OCI-LY1 (cell line): ENCODE results near the gene RPL32.

ENCODE experiments used
- H2AFZ ChIP-seq: fragments of 200-600 bp; sonication (generic), shearing (Covaris generic); 2 replicates; pipeline ENCODE4 v1.6.0; 2014; ENCODE audit warnings: antibody characterized with exemption, mild to moderate bottlenecking, low read length
- H3F3A ChIP-seq: fragments of 200-600 bp; sonication (generic), shearing (Covaris generic); 2 replicates; pipeline ENCODE4 v1.6.0; 2014; ENCODE audit warnings: mild to moderate bottlenecking, antibody characterized with exemption, low read length, moderate library complexity; ENCODE audit not compliant: insufficient read depth
- H3K27ac ChIP-seq: fragments of 200-600 bp; sonication (generic); 2 replicates; pipeline ENCODE4 v1.5.1; 2014; ENCODE audit warnings: low read length, mixed run types, mild to moderate bottlenecking, low read depth; ENCODE audit not compliant: poor library complexity, severe bottlenecking
- H3K27me3 ChIP-seq: fragments of 200-600 bp; sonication (generic); 2 replicates; pipeline ENCODE4 v1.6.0; 2014; ENCODE audit warnings: antibody characterized with exemption, mild to moderate bottlenecking, low read length, moderate library complexity; ENCODE audit not compliant: insufficient read depth
- H3K36me3 ChIP-seq: fragments of 200-600 bp; sonication (generic); 2 replicates; pipeline ENCODE4 v1.6.1; 2014; ENCODE audit warnings: mild to moderate bottlenecking, antibody characterized with exemption, low read length, moderate library complexity, mixed read lengths; ENCODE audit not compliant: insufficient read depth
- H3K4me1 ChIP-seq: fragments of 200-600 bp; sonication (generic); 2 replicates; pipeline ENCODE4 v1.5.1; 2014; ENCODE audit warnings: mild to moderate bottlenecking, low read length, moderate library complexity; ENCODE audit not compliant: insufficient read depth, severe bottlenecking
- H3K4me2 ChIP-seq: fragments of 200-600 bp; sonication (generic), shearing (Covaris generic); 2 replicates; pipeline ENCODE4 v1.6.1; 2014; ENCODE audit warnings: low read length
- H3K4me3 ChIP-seq: fragments of 200-600 bp; sonication (generic); 2 replicates; pipeline ENCODE4 v1.5.1; 2014; ENCODE audit warnings: low read length, low read depth, mild to moderate bottlenecking, mixed read lengths; ENCODE audit not compliant: poor library complexity, severe bottlenecking
- H3K79me2 ChIP-seq: fragments of 200-600 bp; shearing (Covaris generic); 2 replicates; pipeline ENCODE4 v1.6.1; 2016; ENCODE audit warnings: mixed run types, low read length, mixed read lengths; ENCODE audit not compliant: insufficient read depth
- H3K9ac ChIP-seq: fragments of 200-600 bp; sonication (generic), shearing (Covaris generic); 2 replicates; pipeline ENCODE4 v1.6.1; 2014; ENCODE audit warnings: mild to moderate bottlenecking, low read length, mixed read lengths
- H3K9me2 ChIP-seq: fragments of 200-600 bp; sonication (generic), shearing (Covaris generic); 2 replicates; pipeline ENCODE4 v1.6.1; 2014; ENCODE audit warnings: low read depth, mild to moderate bottlenecking, low read length, mixed read lengths
- H3K9me3 ChIP-seq: fragments of 200-600 bp; shearing (Covaris generic); 2 replicates; pipeline ENCODE4 v1.6.1; 2014; ENCODE audit warnings: low read length, mixed read lengths
- H4K20me1 ChIP-seq: fragments of 200-600 bp; sonication (generic), shearing (Covaris generic); 2 replicates; pipeline ENCODE4 v1.6.0; 2016; ENCODE audit warnings: mild to moderate bottlenecking, low read length; ENCODE audit not compliant: insufficient read depth
- EZH2 ChIP-seq: fragments of 200-600 bp; sonication (generic), shearing (Covaris generic); IDR thresholded peaks from 2 replicates; pipeline ENCODE4 v1.8.0; 2017; ENCODE audit warnings: borderline replicate concordance, mixed run types, mild to moderate bottlenecking, antibody characterized with exemption, low read length, moderate library complexity, mixed read lengths
- TF ChIP-seq, protein P1 (sequence below): fragments of 200-600 bp; sonication (generic), shearing (Covaris generic); IDR thresholded peaks from 2 replicates; pipeline ENCODE4 v1.5.1; 2017; ENCODE audit warnings: mild to moderate bottlenecking, antibody characterized with exemption, low read length, moderate library complexity, mixed read lengths

Gene RPL32

DNA sequence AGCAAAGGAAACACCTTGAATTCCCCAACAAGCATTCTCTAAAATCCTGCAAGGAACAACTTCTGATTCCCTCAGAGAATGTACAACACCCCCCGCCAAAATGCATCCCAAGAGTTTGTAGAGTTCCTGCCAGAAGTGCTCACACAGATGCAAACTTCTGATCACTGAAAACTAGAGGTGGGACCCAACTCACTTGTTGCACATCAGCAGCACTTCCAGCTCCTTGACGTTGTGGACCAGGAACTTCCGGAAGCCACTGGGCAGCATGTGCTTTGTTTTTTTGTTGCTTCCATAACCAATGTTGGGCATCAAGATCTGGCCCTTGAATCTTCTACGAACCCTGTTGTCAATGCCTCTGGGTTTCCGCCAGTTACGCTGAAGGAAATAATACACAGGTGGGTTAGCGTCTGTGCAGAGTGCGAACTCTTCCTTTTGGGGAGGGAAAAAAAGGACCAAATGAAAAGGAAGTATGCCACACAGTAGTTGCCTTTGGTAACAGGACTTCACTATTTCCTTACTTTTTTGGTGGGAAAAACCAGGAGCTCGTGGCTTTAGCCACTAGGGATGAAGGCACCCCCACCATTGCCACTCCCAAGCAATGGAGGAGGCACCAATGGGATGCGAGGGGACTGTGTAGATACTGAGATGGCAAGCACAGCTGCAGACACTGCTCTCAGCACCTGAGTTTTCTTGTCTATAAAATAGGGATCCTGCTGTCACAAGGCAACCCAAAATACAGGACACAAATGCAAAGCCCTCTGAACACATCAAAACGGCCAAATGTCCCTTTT is 2.0 kb downstream of the RPL32 start:
- Histone ChIP-seq H3K4me1 (peaks cover 32% of the 10 kb centered on the region), H3K36me3 (peaks cover 67% of the 10 kb centered on the region), H3K9me3 (no peaks in the 10 kb centered on the region), H3K27me3 (no peaks in the 10 kb centered on the region), H4K20me1 (0 out of 2 replicates have a peak, but pooled peaks cover 3% of the 10 kb centered on the region), H3K4me2 (peak overlapping the region; percentile 79), H3K9me2 (no peaks in the 10 kb centered on the region), H2AFZ (no peak overlapping the region), H3K27ac (no peak overlapping the region), H3K4me3 (peak overlapping the region; percentile 98), H3F3A (no peaks in the 10 kb centered on the region), H3K9ac (peak overlapping the region; percentile 98), H3K79me2 (peaks cover 37% of the 10 kb centered on the region)
- TF ChIP-seq, protein P1, sequence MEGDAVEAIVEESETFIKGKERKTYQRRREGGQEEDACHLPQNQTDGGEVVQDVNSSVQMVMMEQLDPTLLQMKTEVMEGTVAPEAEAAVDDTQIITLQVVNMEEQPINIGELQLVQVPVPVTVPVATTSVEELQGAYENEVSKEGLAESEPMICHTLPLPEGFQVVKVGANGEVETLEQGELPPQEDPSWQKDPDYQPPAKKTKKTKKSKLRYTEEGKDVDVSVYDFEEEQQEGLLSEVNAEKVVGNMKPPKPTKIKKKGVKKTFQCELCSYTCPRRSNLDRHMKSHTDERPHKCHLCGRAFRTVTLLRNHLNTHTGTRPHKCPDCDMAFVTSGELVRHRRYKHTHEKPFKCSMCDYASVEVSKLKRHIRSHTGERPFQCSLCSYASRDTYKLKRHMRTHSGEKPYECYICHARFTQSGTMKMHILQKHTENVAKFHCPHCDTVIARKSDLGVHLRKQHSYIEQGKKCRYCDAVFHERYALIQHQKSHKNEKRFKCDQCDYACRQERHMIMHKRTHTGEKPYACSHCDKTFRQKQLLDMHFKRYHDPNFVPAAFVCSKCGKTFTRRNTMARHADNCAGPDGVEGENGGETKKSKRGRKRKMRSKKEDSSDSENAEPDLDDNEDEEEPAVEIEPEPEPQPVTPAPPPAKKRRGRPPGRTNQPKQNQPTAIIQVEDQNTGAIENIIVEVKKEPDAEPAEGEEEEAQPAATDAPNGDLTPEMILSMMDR: no peak
- no peak for TF ChIP-seq EZH2

DNA sequence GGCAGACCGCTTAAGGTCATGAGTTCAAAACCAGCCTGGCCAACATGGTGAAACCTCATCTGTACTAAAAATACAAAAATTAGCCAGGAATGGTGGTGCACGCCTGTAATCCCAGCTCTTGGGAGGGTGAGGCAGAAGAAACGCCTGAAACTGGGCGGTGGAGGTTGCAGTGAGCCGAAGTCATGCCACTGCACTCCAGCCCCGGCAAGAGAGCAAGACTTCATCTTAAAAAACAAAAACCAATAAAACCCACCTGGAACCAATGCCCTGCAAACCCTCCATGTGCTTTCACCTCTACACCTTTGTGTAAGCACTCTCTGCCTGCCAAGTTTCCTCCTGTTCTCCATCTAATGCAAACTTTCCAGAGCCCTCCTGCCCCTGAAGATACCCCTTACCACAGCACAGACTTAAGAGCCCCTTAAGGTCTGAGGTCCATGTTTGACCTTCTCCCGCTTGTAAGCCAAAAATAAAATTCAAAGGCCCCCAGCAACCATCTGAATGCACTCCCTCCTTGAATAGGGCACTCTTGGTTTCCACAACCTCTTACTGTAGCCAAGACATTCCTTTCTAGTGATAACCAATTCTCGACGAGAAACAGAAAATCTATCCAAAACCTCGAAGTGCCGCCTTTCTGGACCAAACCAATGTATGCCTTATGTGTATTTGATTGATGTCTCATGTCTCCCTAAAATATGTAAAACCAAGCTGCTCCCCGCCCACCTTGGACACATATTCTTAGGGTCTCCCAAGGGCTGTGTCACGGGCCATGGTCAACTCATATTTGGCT is 3.0 kb downstream of the RPL32 start:
- H3K27ac ChIP-seq: no peak overlapping the region
- peaks cover 37% of the 10 kb centered on the region for H3K79me2 ChIP-seq
- H4K20me1 ChIP-seq: 0 out of 2 replicates have a peak, but pooled peaks cover 3% of the 10 kb centered on the region
- peaks cover 32% of the 10 kb centered on the region for H3K4me1 ChIP-seq
- H2AFZ ChIP-seq: no peak overlapping the region
- H3K36me3 ChIP-seq: peaks cover 77% of the 10 kb centered on the region
- no peaks in the 10 kb centered on the region for H3K9me3 ChIP-seq
- peak overlapping the region; percentile 98 for H3K4me3 ChIP-seq
- H3K4me2 ChIP-seq: peak overlapping the region; percentile 79
- no peaks in the 10 kb centered on the region for H3K27me3 ChIP-seq
- no peaks in the 10 kb centered on the region for H3F3A ChIP-seq
- H3K9ac ChIP-seq: no peak overlapping the region; the same call in 1 of the 2 replicates
- TF ChIP-seq, protein P1: no peak
- no peak for TF ChIP-seq EZH2
- H3K9me2 ChIP-seq: no peaks in the 10 kb centered on the region

DNA sequence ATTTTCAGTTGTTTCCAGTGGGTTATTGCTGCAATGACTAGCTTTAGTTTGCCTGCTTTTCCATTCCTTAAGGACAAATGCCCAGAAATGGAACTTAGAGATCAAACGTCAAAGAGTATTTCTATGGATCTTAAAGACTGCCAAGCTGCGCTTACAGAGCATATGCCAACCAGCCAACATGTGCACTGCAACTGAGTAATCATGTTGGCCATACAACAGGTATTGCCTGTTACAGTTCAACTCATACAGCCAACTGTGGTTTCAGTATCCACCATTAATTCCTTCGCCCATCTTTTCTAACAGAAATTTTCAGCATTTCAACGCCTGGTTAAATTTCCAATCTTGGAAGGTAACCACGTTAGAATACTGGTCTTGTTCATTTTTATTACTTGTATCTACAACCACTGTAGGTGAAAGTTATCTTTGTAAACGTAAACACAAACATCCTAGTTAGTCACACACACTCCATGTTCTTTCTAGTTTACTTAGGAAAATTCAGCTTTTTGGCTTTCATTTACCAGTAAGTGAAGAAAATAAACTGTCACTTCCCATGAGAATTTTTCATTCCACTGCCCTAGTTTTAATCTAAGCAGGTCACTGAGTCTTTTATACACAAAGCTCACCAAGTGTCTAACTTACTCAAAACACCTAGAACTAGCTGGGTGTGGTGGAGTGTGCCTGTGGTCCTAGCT is 3.9 kb downstream of the RPL32 start:
- no peaks in the 10 kb centered on the region for H3K9me2 ChIP-seq
- peaks cover 32% of the 10 kb centered on the region for H3K4me1 ChIP-seq
- no peaks in the 10 kb centered on the region for H3F3A ChIP-seq
- H3K27ac ChIP-seq: no peak overlapping the region
- H3K4me3 ChIP-seq: no peak overlapping the region
- H3K79me2 ChIP-seq: peaks cover 37% of the 10 kb centered on the region
- peaks cover 86% of the 10 kb centered on the region for H3K36me3 ChIP-seq
- no peaks in the 10 kb centered on the region for H3K27me3 ChIP-seq
- no peaks in the 10 kb centered on the region for H3K9me3 ChIP-seq
- no peak overlapping the region for H2AFZ ChIP-seq
- H4K20me1 ChIP-seq: 0 out of 2 replicates have a peak, but pooled peaks cover 3% of the 10 kb centered on the region
- no peak for TF ChIP-seq EZH2
- TF ChIP-seq, protein P1: no peak
- no peak overlapping the region for H3K4me2 ChIP-seq
- no peak overlapping the region for H3K9ac ChIP-seq
